ENCODE measurements around the gene IFNLR1. TPM values are rescaled to one million over a fixed set of nuclear protein-coding genes. Genes with fewer than 3 reads are reported as not detected.
A peak's percentile ranks its signal among the peaks of the same experiment; 100 is the strongest.

The IFNLR1 gene
- total and polyA plus RNA-seq, 9 of the 15 experiments (the other 6 are each of a cell fraction or from before 2014, with no cell fraction given), result not detected

DNA sequence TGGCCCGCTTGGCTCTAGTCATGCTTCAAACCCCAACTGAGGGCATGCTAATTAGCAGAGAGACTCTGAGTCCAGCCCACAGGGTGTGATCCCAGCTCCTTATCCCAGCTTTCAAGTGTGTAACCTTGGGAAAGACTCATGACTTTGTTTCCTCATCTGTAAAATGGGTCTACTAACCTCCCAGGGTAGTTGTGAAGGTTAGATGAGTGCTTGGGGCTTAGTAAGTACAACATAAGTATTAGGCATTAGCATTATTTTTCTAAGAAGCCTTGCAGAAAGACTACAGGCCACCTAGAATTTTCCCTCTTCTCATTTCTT is 78.0 kb downstream of the IFNLR1 start (continued):
- TF ChIP-seq, protein P1, sequence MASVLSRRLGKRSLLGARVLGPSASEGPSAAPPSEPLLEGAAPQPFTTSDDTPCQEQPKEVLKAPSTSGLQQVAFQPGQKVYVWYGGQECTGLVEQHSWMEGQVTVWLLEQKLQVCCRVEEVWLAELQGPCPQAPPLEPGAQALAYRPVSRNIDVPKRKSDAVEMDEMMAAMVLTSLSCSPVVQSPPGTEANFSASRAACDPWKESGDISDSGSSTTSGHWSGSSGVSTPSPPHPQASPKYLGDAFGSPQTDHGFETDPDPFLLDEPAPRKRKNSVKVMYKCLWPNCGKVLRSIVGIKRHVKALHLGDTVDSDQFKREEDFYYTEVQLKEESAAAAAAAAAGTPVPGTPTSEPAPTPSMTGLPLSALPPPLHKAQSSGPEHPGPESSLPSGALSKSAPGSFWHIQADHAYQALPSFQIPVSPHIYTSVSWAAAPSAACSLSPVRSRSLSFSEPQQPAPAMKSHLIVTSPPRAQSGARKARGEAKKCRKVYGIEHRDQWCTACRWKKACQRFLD (CRISPR knock-in tag; IDR thresholded peaks at IDR 0.05), result no peak
- TF ChIP-seq TCF3 (CRISPR knock-in tag; IDR thresholded peaks at IDR 0.05) (no peak), NFXL1 (CRISPR knock-in tag; IDR thresholded peaks at IDR 0.05) (no peak), ZNF165 (CRISPR knock-in tag; IDR thresholded peaks at IDR 0.05; ENCODE audit: borderline replicate concordance) (no peak), CHCHD3 (CRISPR knock-in tag; IDR thresholded peaks at IDR 0.05) (no peak), DPF2 (IDR thresholded peaks at IDR 0.05) (no peak), PPARD (CRISPR knock-in tag; IDR thresholded peaks at IDR 0.05) (no peak), RBM22 (IDR thresholded peaks at IDR 0.05; ENCODE audit: low read depth, low read length, poor library complexity, severe bottlenecking) (no peak), ZNF717 (CRISPR knock-in tag; IDR thresholded peaks at IDR 0.05) (no peak), KDM1A (IDR thresholded peaks at IDR 0.05) (peak; percentile 56 to 77; a peak in 2 of 4 replicates), HDAC2 (IDR thresholded peaks at IDR 0.05) (peak; percentile 40; the same call in 1 of the 2 replicates), RBM25 (IDR thresholded peaks at IDR 0.05; ENCODE audit: low read depth, low read length, severe bottlenecking) (peak; percentile 71), RBFOX2 (IDR thresholded peaks at IDR 0.05; ENCODE audit: low read depth, low read length) (no peak)
- TF ChIP-seq, protein P2, sequence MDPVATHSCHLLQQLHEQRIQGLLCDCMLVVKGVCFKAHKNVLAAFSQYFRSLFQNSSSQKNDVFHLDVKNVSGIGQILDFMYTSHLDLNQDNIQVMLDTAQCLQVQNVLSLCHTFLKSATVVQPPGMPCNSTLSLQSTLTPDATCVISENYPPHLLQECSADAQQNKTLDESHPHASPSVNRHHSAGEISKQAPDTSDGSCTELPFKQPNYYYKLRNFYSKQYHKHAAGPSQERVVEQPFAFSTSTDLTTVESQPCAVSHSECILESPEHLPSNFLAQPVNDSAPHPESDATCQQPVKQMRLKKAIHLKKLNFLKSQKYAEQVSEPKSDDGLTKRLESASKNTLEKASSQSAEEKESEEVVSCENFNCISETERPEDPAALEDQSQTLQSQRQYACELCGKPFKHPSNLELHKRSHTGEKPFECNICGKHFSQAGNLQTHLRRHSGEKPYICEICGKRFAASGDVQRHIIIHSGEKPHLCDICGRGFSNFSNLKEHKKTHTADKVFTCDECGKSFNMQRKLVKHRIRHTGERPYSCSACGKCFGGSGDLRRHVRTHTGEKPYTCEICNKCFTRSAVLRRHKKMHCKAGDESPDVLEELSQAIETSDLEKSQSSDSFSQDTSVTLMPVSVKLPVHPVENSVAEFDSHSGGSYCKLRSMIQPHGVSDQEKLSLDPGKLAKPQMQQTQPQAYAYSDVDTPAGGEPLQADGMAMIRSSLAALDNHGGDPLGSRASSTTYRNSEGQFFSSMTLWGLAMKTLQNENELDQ (CRISPR knock-in tag; IDR thresholded peaks at IDR 0.05; ENCODE audit: borderline replicate concordance), result no peak
- TF ChIP-seq, protein P3, sequence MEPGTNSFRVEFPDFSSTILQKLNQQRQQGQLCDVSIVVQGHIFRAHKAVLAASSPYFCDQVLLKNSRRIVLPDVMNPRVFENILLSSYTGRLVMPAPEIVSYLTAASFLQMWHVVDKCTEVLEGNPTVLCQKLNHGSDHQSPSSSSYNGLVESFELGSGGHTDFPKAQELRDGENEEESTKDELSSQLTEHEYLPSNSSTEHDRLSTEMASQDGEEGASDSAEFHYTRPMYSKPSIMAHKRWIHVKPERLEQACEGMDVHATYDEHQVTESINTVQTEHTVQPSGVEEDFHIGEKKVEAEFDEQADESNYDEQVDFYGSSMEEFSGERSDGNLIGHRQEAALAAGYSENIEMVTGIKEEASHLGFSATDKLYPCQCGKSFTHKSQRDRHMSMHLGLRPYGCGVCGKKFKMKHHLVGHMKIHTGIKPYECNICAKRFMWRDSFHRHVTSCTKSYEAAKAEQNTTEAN (CRISPR knock-in tag; IDR thresholded peaks at IDR 0.05), result no peak
- TF ChIP-seq, protein P4, sequence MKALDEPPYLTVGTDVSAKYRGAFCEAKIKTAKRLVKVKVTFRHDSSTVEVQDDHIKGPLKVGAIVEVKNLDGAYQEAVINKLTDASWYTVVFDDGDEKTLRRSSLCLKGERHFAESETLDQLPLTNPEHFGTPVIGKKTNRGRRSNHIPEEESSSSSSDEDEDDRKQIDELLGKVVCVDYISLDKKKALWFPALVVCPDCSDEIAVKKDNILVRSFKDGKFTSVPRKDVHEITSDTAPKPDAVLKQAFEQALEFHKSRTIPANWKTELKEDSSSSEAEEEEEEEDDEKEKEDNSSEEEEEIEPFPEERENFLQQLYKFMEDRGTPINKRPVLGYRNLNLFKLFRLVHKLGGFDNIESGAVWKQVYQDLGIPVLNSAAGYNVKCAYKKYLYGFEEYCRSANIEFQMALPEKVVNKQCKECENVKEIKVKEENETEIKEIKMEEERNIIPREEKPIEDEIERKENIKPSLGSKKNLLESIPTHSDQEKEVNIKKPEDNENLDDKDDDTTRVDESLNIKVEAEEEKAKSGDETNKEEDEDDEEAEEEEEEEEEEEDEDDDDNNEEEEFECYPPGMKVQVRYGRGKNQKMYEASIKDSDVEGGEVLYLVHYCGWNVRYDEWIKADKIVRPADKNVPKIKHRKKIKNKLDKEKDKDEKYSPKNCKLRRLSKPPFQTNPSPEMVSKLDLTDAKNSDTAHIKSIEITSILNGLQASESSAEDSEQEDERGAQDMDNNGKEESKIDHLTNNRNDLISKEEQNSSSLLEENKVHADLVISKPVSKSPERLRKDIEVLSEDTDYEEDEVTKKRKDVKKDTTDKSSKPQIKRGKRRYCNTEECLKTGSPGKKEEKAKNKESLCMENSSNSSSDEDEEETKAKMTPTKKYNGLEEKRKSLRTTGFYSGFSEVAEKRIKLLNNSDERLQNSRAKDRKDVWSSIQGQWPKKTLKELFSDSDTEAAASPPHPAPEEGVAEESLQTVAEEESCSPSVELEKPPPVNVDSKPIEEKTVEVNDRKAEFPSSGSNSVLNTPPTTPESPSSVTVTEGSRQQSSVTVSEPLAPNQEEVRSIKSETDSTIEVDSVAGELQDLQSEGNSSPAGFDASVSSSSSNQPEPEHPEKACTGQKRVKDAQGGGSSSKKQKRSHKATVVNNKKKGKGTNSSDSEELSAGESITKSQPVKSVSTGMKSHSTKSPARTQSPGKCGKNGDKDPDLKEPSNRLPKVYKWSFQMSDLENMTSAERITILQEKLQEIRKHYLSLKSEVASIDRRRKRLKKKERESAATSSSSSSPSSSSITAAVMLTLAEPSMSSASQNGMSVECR (CRISPR knock-in tag; IDR thresholded peaks at IDR 0.05), result no peak
- TF ChIP-seq, protein P5, sequence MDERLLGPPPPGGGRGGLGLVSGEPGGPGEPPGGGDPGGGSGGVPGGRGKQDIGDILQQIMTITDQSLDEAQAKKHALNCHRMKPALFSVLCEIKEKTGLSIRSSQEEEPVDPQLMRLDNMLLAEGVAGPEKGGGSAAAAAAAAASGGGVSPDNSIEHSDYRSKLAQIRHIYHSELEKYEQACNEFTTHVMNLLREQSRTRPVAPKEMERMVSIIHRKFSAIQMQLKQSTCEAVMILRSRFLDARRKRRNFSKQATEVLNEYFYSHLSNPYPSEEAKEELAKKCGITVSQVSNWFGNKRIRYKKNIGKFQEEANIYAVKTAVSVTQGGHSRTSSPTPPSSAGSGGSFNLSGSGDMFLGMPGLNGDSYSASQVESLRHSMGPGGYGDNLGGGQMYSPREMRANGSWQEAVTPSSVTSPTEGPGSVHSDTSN (CRISPR knock-in tag; IDR thresholded peaks at IDR 0.05; ENCODE audit: low read depth), result no peak
- TF ChIP-seq, protein P5 (tag; conservative IDR thresholded peaks at IDR 0.05; ENCODE audit: low read depth), result no peak

Data from K562 (cell line).